Kidney (tissue), 14 donors: ENCODE measurements around the gene PTH1R. TPM values are rescaled to one million over a fixed set of nuclear protein-coding genes. Genes with fewer than 3 reads are reported as not detected.

Experiments
- DNase-seq, 5 donors: peaks; one replicate each; pipeline ENCODE4 v3.0.0-alpha.2; 2013 to 2020
- FAIRE-seq: peaks from 2 replicates; lab custom pipeline; 2012; peaks lifted over from hg19 to GRCh38; lab: Jason Lieb, UNC
- H3K27ac ChIP-seq, 2 donors: one replicate each; pipeline ENCODE4 v1.7.0; 2013; ENCODE audit warnings: low read depth in 2 of 2, low read length in 2 of 2, inconsistent platforms in 1 of 2
- H3K27me3 ChIP-seq: one replicate; pipeline ENCODE4 v1.7.1; 2013; ENCODE audit warnings: low read length, inconsistent platforms; ENCODE audit not compliant: control insufficient read depth, insufficient read depth
- H3K36me3 ChIP-seq, 3 donors: one replicate each; pipeline versions ENCODE4 v1.7.0 to v1.7.1; 2013; ENCODE audit warnings: low read length in 3 of 3, control low read depth in 1 of 3, inconsistent platforms in 1 of 3; ENCODE audit not compliant: insufficient read depth in 3 of 3, control insufficient read depth in 2 of 3
- H3K4me1 ChIP-seq, 3 donors: one replicate each; pipeline versions ENCODE4 v1.7.0 to v1.7.1; 2013; ENCODE audit warnings: low read length in 3 of 3, inconsistent platforms in 1 of 3, low read depth in 1 of 3; ENCODE audit not compliant: control insufficient read depth in 2 of 3, insufficient read depth in 2 of 3
- H3K4me3 ChIP-seq, 3 donors: one replicate each; pipeline versions ENCODE4 v1.7.0 to v1.8.1; 2013; ENCODE audit warnings: low read length in 3 of 3, control low read depth in 1 of 3, inconsistent platforms in 1 of 3
- H3K9ac ChIP-seq, 3 donors: one replicate each; pipeline versions ENCODE4 v1.7.0 to v1.7.1; 2013; ENCODE audit warnings: low read length in 3 of 3, control low read depth in 1 of 3, inconsistent platforms in 1 of 3
- H3K9me3 ChIP-seq, 3 donors: one replicate each; pipeline versions ENCODE4 v1.7.0 to v1.7.1; 2013; ENCODE audit warnings: low read length in 3 of 3, control low read depth in 1 of 3, inconsistent platforms in 1 of 3; ENCODE audit not compliant: control insufficient read depth in 2 of 3, insufficient read depth in 1 of 3
- CTCF ChIP-seq: IDR thresholded peaks from 3 replicates; pipeline ENCODE4 v1.5.1; 2012; ENCODE audit warnings: mild to moderate bottlenecking, moderate library complexity, borderline replicate concordance; ENCODE audit not compliant: insufficient read depth; ENCODE audit errors: extremely low read depth
- intact Hi-C: fragments of 100-400 bp; cut with DNase I; formaldehyde crosslinking; loops from one replicate; pipeline ENCODE4 v1.11.1; 2022
- polyA plus RNA-seq: library from polyadenylated mRNA; stranded (reverse); fragments of 350-450 nt; fragmentation: Illumina TruSeq; extraction: RNeasy Lipid Tissue Mini Kit (QIAGEN cat#74804); gene quantifications from one replicate; pipeline ENCODE4 v1.2.3, GENCODE V29; 2014; ENCODE audit warnings: low read depth, low replicate concordance; ENCODE audit not compliant: insufficient read depth
- total RNA-seq: library from RNA; stranded (reverse); fragmentation: NEBNext Ultra II Directional; extraction: Animal tissue kit (Norgen Biotek cat#: 25700); gene quantifications from one replicate; pipeline ENCODE4 v1.2.1, GENCODE V29; 2021
- donor health status: control.
- donor health status: control.
- donor health status: control.
- donor health status: control.
- donor health status: control.
- donor health status: DM: yes; HTN: yes; CAD: no.
- donor health status: Normal renal cell carcinoma (clear cell type).

PTH1R gene
- total and polyA plus RNA-seq, 2 donors from 2014 or later = 286 to 1,885 TPM

GRCh38 chr3:46901061-46901460 lies 23.5 kb downstream of the PTH1R start:
- H3K9ac ChIP-seq = no peak overlapping the region
- H3K4me3 ChIP-seq = no peak overlapping the region
- intact Hi-C loops = no loop called here
- no peak for TF ChIP-seq CTCF
- H3K4me1 ChIP-seq = peaks cover 0 to 3% (median 3%) of the 10 kb centered on the region in 3 donors
- H3K27ac ChIP-seq = no peak overlapping the region
- no peaks in the 10 kb centered on the region for H3K27me3 ChIP-seq
- H3K36me3 ChIP-seq = peaks cover 0 to 25% (median 0%) of the 10 kb centered on the region in 3 donors
- DNase-seq = peak in 1 of 5 donors; percentile 46
- no peak for FAIRE-seq
- no peaks in the 10 kb centered on the region for H3K9me3 ChIP-seq

- no peaks in the 10 kb centered on the region for H3K9me3 ChIP-seq
- TF ChIP-seq CTCF = no peak
- peak in 1 of 5 donors; percentile 70 for DNase-seq
- H3K27ac ChIP-seq = no peak overlapping the region
- no peak overlapping the region for H3K9ac ChIP-seq
- no peak for FAIRE-seq
- H3K36me3 ChIP-seq = peaks cover 0 to 21% (median 0%) of the 10 kb centered on the region in 3 donors
- intact Hi-C loops = no loop called here
- H3K4me1 ChIP-seq = peaks cover 0 to 2% (median 0%) of the 10 kb centered on the region in 3 donors
- no peaks in the 10 kb centered on the region for H3K27me3 ChIP-seq
- no peak overlapping the region for H3K4me3 ChIP-seq
Observed at GRCh38 chr3:46901591-46902187, 24.2 kb downstream of the PTH1R start.

GRCh38 chr3:46902188-46902631 lies 24.7 kb downstream of the PTH1R start:
- no peak for FAIRE-seq
- intact Hi-C loops = no loop called here

More at GRCh38 chr3:46902188-46902631, 24.7 kb downstream of the PTH1R start:
- Histone ChIP-seq H3K4me3 (no peak overlapping the region), H3K36me3 (peaks cover 0 to 20% (median 0%) of the 10 kb centered on the region in 3 donors), H3K9me3 (no peaks in the 10 kb centered on the region), H3K27me3 (no peaks in the 10 kb centered on the region), H3K4me1 (peaks cover 0 to 6% (median 0%) of the 10 kb centered on the region in 3 donors), H3K27ac (no peak overlapping the region), H3K9ac (no peak overlapping the region)
- DNase-seq = peak in 1 of 5 donors; percentile 73
- TF ChIP-seq CTCF = no peak
